OCI-LY1 (cell line): ENCODE results near the gene RIN3.

Experiments
- EZH2 ChIP-seq: fragments of 200-600 bp; sonication (generic), shearing (Covaris generic); IDR thresholded peaks from 2 replicates; pipeline ENCODE4 v1.8.0; 2017; ENCODE audit warnings: borderline replicate concordance, mixed run types, mild to moderate bottlenecking, antibody characterized with exemption, low read length, moderate library complexity, mixed read lengths
- TF ChIP-seq, protein P1 (sequence below): fragments of 200-600 bp; sonication (generic), shearing (Covaris generic); IDR thresholded peaks from 2 replicates; pipeline ENCODE4 v1.5.1; 2017; ENCODE audit warnings: mild to moderate bottlenecking, antibody characterized with exemption, low read length, moderate library complexity, mixed read lengths

DNA sequence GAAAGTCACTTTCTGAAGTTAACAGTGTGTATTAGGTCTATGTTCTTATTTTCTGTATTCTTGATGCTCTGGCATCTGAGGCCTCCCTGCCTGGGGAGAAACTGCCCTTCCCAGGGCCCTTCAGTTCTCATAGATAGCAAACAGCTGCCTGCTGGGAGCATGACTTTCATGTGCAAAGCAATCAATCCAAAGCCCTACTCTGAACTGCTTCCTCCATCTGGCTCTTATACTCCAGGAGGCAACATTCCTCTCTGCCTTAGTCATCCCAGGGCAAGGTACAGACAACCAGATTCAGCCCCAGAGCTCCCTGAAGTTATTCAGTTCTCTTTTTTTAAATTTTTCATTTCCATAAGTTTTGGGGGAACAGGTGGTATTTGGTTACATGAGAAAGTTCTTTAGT is 41.7 kb upstream of the RIN3 start:
- TF ChIP-seq, protein P1, sequence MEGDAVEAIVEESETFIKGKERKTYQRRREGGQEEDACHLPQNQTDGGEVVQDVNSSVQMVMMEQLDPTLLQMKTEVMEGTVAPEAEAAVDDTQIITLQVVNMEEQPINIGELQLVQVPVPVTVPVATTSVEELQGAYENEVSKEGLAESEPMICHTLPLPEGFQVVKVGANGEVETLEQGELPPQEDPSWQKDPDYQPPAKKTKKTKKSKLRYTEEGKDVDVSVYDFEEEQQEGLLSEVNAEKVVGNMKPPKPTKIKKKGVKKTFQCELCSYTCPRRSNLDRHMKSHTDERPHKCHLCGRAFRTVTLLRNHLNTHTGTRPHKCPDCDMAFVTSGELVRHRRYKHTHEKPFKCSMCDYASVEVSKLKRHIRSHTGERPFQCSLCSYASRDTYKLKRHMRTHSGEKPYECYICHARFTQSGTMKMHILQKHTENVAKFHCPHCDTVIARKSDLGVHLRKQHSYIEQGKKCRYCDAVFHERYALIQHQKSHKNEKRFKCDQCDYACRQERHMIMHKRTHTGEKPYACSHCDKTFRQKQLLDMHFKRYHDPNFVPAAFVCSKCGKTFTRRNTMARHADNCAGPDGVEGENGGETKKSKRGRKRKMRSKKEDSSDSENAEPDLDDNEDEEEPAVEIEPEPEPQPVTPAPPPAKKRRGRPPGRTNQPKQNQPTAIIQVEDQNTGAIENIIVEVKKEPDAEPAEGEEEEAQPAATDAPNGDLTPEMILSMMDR = no peak
- TF ChIP-seq EZH2 = no peak
